CD4-positive, alpha-beta T cell (primary cell): Measurements from ENCODE around the gene PARK7. TPM values are rescaled to one million over a fixed set of nuclear protein-coding genes. Genes with fewer than 3 reads are reported as not detected.
"Not testable (repeated sequence)": the region's sequence is repeated elsewhere in the genome, so short reads cannot be mapped to it uniquely, and the experiment has no call there.

ENCODE experiments used
- ATAC-seq: fragments of 200-7000 bp; cut with Tn5 transposase; one replicate; pipeline ENCODE4 v1.10.0; 2022; ENCODE audit warnings: mild to moderate bottlenecking; ENCODE audit not compliant: poor library complexity
- CTCF ChIA-PET: fragments of 350-600 bp; sonication (Branson Sonifier 250); formaldehyde crosslinking; loops from one replicate; lab custom pipeline; 2021; ENCODE audit warnings: antibody characterized with exemption, inconsistent platforms; lab: Charles Lee
- POLR2A ChIA-PET: fragments of 350-600 bp; sonication (Branson Sonifier 250); formaldehyde crosslinking; loops from one replicate; lab custom pipeline; 2021; ENCODE audit warnings: antibody characterized with exemption, inconsistent platforms; lab: Charles Lee
- DNase-seq, 14 experiments: peaks; one replicate each; pipeline ENCODE4 v3.0.0-alpha.2; 2013 to 2020; ENCODE audit warnings: mixed read lengths in 2 of 14
- H3K27ac ChIP-seq, 2 donors: one replicate each; pipeline versions ENCODE4 v1.5.1 to v1.7.0; 2013; ENCODE audit warnings: low read length in 2 of 2, low read depth in 1 of 2, mild to moderate bottlenecking in 1 of 2
- H3K27me3 ChIP-seq, 2 experiments: 1 replicate in 1 of 2; 2 replicates in 1 of 2; pipeline versions ENCODE4 v1.6.1 to v1.7.0; 2013; ENCODE audit warnings: low read length in 2 of 2, control low read depth in 1 of 2, mild to moderate bottlenecking in 1 of 2, moderate library complexity in 1 of 2; ENCODE audit not compliant: insufficient read depth in 2 of 2, control insufficient read depth in 1 of 2
- H3K36me3 ChIP-seq: one replicate; pipeline ENCODE4 v1.6.1; 2013; ENCODE audit warnings: low read length, control low read depth; ENCODE audit not compliant: insufficient read depth
- H3K4me1 ChIP-seq: one replicate; pipeline ENCODE4 v1.6.1; 2013; ENCODE audit warnings: low read length, control low read depth; ENCODE audit not compliant: insufficient read depth
- H3K4me3 ChIP-seq: one replicate; pipeline ENCODE4 v1.5.1; 2013; ENCODE audit warnings: mild to moderate bottlenecking, low read length, moderate library complexity
- H3K9me3 ChIP-seq, 2 experiments: 1 replicate in 1 of 2; 2 replicates in 1 of 2; pipeline versions ENCODE4 v1.6.1 to v1.7.0; 2013; ENCODE audit warnings: low read length in 2 of 2, mild to moderate bottlenecking in 2 of 2, control low read depth in 1 of 2, moderate library complexity in 1 of 2; ENCODE audit not compliant: control insufficient read depth in 1 of 2, insufficient read depth in 1 of 2
- H3K27ac Mint-ChIP-seq: one replicate; pipeline ENCODE4 v1.8.0; 2020; ENCODE audit warnings: mixed read lengths
- H3K27me3 Mint-ChIP-seq: one replicate; pipeline ENCODE4 v1.8.0; 2021; ENCODE audit warnings: mixed read lengths
- H3K36me3 Mint-ChIP-seq: one replicate; pipeline ENCODE4 v1.8.0; 2021; ENCODE audit warnings: low read depth, mixed read lengths
- H3K4me1 Mint-ChIP-seq: one replicate; pipeline ENCODE4 v1.8.0; 2021; ENCODE audit warnings: low read depth, mixed read lengths
- H3K4me3 Mint-ChIP-seq: one replicate; pipeline ENCODE4 v1.8.0; 2020; ENCODE audit warnings: mild to moderate bottlenecking, mixed read lengths
- H3K9me3 Mint-ChIP-seq: one replicate; pipeline ENCODE4 v1.8.0; 2020; ENCODE audit warnings: mixed read lengths
- CTCF ChIP-seq: fragments of 200-600 bp; IDR thresholded peaks from one replicate; pipeline ENCODE4 v1.8.0; 2022; ENCODE audit warnings: antibody characterized with exemption, mild to moderate bottlenecking
- intact Hi-C, 2 experiments: fragments of 100-400 bp; cut with DNase I in 1 of 2; cut with micrococcal nuclease in 1 of 2; formaldehyde crosslinking; loops; one replicate each; pipeline versions ENCODE4 v1.15.1 to v1.9.0; 2023 to 2025; cut with DNase I, micrococcal nuclease
- total RNA-seq, 174 experiments: library from RNA in 2 of 174; stranded (reverse) in 2 of 174; gene quantifications; one replicate each; pipeline ENCODE4 v1.2.3 and lab custom pipeline; 2021 to 2026

The PARK7 gene
- total RNA-seq, 2 experiments from 2014 or later, result 57.7 to 62.4 TPM

- ChIA-PET POLR2A (interaction anchor here (1.1 to 2.0 kb wide), 2 partner anchors 12 to 18 kb away, joined by 4 to 8 read pairs; partner anchors contain the start of gene PARK7), CTCF (interaction anchor here (1.1 kb wide), 1 partner anchor 32 kb away, joined by 3 read pairs; no protein-coding TSS in a partner anchor)
- H3K36me3 Mint-ChIP-seq, result no peaks in the 10 kb centered on the region
- H3K27me3 ChIP-seq, result peaks cover 17 to 18% of the 10 kb centered on the region in 2 experiments
- H3K36me3 ChIP-seq, result no peaks in the 10 kb centered on the region
- no peak overlapping the region for H3K27ac Mint-ChIP-seq
- H3K27ac ChIP-seq, result no peak overlapping the region
- H3K4me1 ChIP-seq, result peaks cover 26% of the 10 kb centered on the region
- H3K4me3 Mint-ChIP-seq, result peak overlapping the region; percentile 61
- no peaks in the 10 kb centered on the region for H3K9me3 Mint-ChIP-seq
- no peak overlapping the region for H3K4me3 ChIP-seq
- H3K9me3 ChIP-seq, result no peaks in the 10 kb centered on the region
- DNase-seq (no peak), ATAC-seq (no peak)
- TF ChIP-seq CTCF, result no peak
- intact Hi-C loops, result no loop called here
- H3K4me1 Mint-ChIP-seq, result peaks cover 31% of the 10 kb centered on the region
- peaks cover 46% of the 10 kb centered on the region for H3K27me3 Mint-ChIP-seq
Observed at GRCh38 chr1:7943251-7943650, 18.3 kb upstream of the PARK7 start.

DNA sequence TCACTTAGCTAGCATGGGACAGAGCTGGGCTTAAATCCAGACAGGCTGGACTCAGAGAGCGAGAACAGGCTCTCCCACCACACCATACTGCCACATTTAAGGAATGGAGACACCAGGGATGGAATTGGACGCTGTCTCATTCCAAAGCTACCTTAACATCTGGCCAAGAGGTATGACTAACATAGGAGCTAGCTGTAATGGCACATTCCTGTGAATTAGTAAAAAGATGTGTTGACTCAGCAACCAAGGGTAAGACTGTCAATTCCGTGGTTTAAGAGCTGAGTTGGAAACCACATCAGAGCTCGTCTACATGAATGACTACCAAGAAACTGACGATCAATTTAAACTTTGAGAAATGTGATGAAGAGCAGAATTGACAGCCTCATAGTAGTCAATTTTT, 12.6 kb upstream of the PARK7 start:
- H3K4me1 Mint-ChIP-seq, result peaks cover 26% of the 10 kb centered on the region
- no peaks in the 10 kb centered on the region for H3K9me3 Mint-ChIP-seq
- TF ChIP-seq CTCF, result no peak
- CTCF ChIA-PET, result interaction anchor here (1.0 kb wide), 1 partner anchor 26 kb away, joined by 3 read pairs; no protein-coding TSS in a partner anchor
- H3K36me3 Mint-ChIP-seq, result no peaks in the 10 kb centered on the region
- POLR2A ChIA-PET, result interaction anchor here (0.6 to 1.7 kb wide), 6 partner anchors 8 to 868 kb away, joined by 3 to 13 read pairs (median 3); partner anchors contain the start of gene PARK7
- Histone ChIP-seq H3K4me1 (peaks cover 18% of the 10 kb centered on the region), H3K36me3 (no peaks in the 10 kb centered on the region), H3K27me3 (no peaks in the 10 kb centered on the region), H3K4me3 (no peak overlapping the region), H3K27ac (no peak overlapping the region), H3K9me3 (no peaks in the 10 kb centered on the region)
- H3K27ac Mint-ChIP-seq, result peak overlapping the region; percentile 37
- intact Hi-C loops, result no loop called here
- peak in 8 of 14 experiments; percentile 7 to 84 (median 26) for DNase-seq
- H3K4me3 Mint-ChIP-seq, result peak overlapping the region; percentile 14
- ATAC-seq, result peak; percentile 81
- H3K27me3 Mint-ChIP-seq, result no peaks in the 10 kb centered on the region

DNA sequence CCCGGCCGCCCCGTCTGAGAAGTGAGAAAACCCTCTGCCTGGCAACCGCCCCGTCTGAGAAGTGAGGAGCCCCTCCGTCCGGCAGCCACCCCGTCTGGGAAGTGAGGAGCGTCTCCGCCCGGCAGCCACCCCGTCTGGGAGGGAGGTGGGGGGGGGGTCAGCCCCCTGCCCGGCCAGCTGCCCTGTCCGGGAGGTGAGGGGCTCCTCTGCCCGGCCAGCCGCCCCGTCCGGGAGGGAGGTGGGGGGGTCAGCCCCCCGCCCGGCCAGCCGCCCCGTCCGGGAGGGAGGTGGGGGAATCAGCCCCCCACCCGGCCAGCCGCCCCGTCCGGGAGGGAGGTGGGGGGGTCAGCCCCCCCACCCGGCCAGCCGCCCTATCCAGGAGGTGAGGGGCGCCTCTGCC, 8.7 kb upstream of the PARK7 start:
- DNase-seq, H3K27me3 ChIP-seq, H3K36me3 Mint-ChIP-seq, H3K9me3 ChIP-seq, H3K9me3 Mint-ChIP-seq, H3K27me3 Mint-ChIP-seq, POLR2A ChIA-PET, ATAC-seq, H3K36me3 ChIP-seq, H3K27ac Mint-ChIP-seq, H3K4me3 ChIP-seq, H3K4me3 Mint-ChIP-seq, H3K27ac ChIP-seq, CTCF ChIA-PET: not testable (repeated sequence)
- intact Hi-C loops, result loop anchor here in 1 of 2 experiments (10.0 kb wide), 1 partner anchor 168 kb away; the partner anchor contains the start of gene PER3
- peaks cover 52% of the 10 kb centered on the region for H3K4me1 Mint-ChIP-seq
- H3K4me1 ChIP-seq, result peaks cover 49% of the 10 kb centered on the region
